Calu3 (cell line): ENCODE results near the gene C11orf91. TPM values are rescaled to one million over a fixed set of nuclear protein-coding genes. Genes with fewer than 3 reads are reported as not detected.
"Not testable (repeated sequence)": the region's sequence is repeated elsewhere in the genome, so short reads cannot be mapped to it uniquely, and the experiment has no call there.

ENCODE experiments used
- BruUV-seq: library from RNA; stranded (reverse); fragments of 400-500 nt; replicated peaks from 2 replicates; lab custom pipeline; 2021; lab: Mats Ljungman, UMichigan
- CTCF ChIA-PET: fragments of 300-600 bp; sonication (Branson Sonifier 250); formaldehyde crosslinking; loops from one replicate; lab custom pipeline; 2022; ENCODE audit warnings: antibody characterized with exemption; lab: Charles Lee
- DNase-seq: peaks from one replicate; pipeline ENCODE4 v3.0.0; 2022
- H3K27ac Mint-ChIP-seq: one replicate; pipeline ENCODE4 v1.8.0; 2022; ENCODE audit warnings: mixed read lengths; ENCODE audit not compliant: unreplicated experiment
- H3K27me3 Mint-ChIP-seq: one replicate; pipeline ENCODE4 v1.8.0; 2022; ENCODE audit warnings: mixed read lengths; ENCODE audit not compliant: unreplicated experiment
- H3K36me3 Mint-ChIP-seq: one replicate; pipeline ENCODE4 v1.8.0; 2022; ENCODE audit warnings: mild to moderate bottlenecking, moderate library complexity, mixed read lengths; ENCODE audit not compliant: insufficient read depth, unreplicated experiment
- H3K4me1 Mint-ChIP-seq: one replicate; pipeline ENCODE4 v1.8.0; 2022; ENCODE audit warnings: mild to moderate bottlenecking, low read depth, mixed read lengths; ENCODE audit not compliant: unreplicated experiment
- H3K4me3 Mint-ChIP-seq: one replicate; pipeline ENCODE4 v1.8.0; 2022; ENCODE audit warnings: mild to moderate bottlenecking, low read depth, moderate library complexity, mixed read lengths; ENCODE audit not compliant: unreplicated experiment
- H3K9me3 Mint-ChIP-seq: one replicate; pipeline ENCODE4 v1.8.0; 2022; ENCODE audit warnings: low read depth, mixed read lengths; ENCODE audit not compliant: unreplicated experiment
- intact Hi-C: fragments of 100-400 bp; cut with micrococcal nuclease; formaldehyde crosslinking; loops from one replicate; pipeline ENCODE4 v1.10.0; 2022; ENCODE audit not compliant: unreplicated experiment
- total RNA-seq: library from RNA; stranded (reverse); gene quantifications from 2 replicates; pipeline ENCODE4 v1.2.3, GENCODE V29; 2022
- TF ChIP-seq, protein P1 (sequence below): fragments of 200-600 bp; IDR thresholded peaks from one replicate; pipeline ENCODE4 v1.8.0; 2022; ENCODE audit warnings: antibody characterized with exemption; ENCODE audit not compliant: unreplicated experiment

C11orf91 gene
- total RNA-seq, 1 experiment from 2014 or later: 5.8 TPM

- CTCF ChIA-PET: interaction anchor here (1.5 kb wide), 1 partner anchor 57 kb away, joined by 3 read pairs; no protein-coding TSS in a partner anchor
- Mint-ChIP-seq H3K4me3 (no peak overlapping the region), H3K4me1 (peaks cover 25% of the 10 kb centered on the region), H3K27ac (no peak overlapping the region), H3K36me3 (peaks cover 63% of the 10 kb centered on the region), H3K27me3 (no peaks in the 10 kb centered on the region), H3K9me3 (peaks cover 7% of the 10 kb centered on the region)
- no TSS peak for BruUV-seq
- DNase-seq: no peak
- TF ChIP-seq, protein P1, sequence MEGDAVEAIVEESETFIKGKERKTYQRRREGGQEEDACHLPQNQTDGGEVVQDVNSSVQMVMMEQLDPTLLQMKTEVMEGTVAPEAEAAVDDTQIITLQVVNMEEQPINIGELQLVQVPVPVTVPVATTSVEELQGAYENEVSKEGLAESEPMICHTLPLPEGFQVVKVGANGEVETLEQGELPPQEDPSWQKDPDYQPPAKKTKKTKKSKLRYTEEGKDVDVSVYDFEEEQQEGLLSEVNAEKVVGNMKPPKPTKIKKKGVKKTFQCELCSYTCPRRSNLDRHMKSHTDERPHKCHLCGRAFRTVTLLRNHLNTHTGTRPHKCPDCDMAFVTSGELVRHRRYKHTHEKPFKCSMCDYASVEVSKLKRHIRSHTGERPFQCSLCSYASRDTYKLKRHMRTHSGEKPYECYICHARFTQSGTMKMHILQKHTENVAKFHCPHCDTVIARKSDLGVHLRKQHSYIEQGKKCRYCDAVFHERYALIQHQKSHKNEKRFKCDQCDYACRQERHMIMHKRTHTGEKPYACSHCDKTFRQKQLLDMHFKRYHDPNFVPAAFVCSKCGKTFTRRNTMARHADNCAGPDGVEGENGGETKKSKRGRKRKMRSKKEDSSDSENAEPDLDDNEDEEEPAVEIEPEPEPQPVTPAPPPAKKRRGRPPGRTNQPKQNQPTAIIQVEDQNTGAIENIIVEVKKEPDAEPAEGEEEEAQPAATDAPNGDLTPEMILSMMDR: no peak
- intact Hi-C loops: loop anchor here (5.0 kb wide), 2 partner anchors 143 to 518 kb away; no protein-coding TSS in a partner anchor
Observed at GRCh38 chr11:33685082-33685481, 15.5 kb downstream of the C11orf91 start.

- no peak for DNase-seq
- peaks cover 16% of the 10 kb centered on the region for H3K4me1 Mint-ChIP-seq
- no peak overlapping the region for H3K27ac Mint-ChIP-seq
- H3K27me3 Mint-ChIP-seq: no peaks in the 10 kb centered on the region
- H3K36me3 Mint-ChIP-seq: peaks cover 54% of the 10 kb centered on the region
- intact Hi-C loops: no loop called here
- CTCF ChIA-PET: interaction anchor here (0.6 kb wide), 1 partner anchor 120 kb away, joined by 3 read pairs; no protein-coding TSS in a partner anchor
- BruUV-seq: no TSS peak
- no peak overlapping the region for H3K4me3 Mint-ChIP-seq
- TF ChIP-seq, protein P1: no peak
- peaks cover 12% of the 10 kb centered on the region for H3K9me3 Mint-ChIP-seq
Observed at GRCh38 chr11:33684003-33684706, 16.5 kb downstream of the C11orf91 start.

- Mint-ChIP-seq H3K4me3 (no peak overlapping the region), H3K9me3 (peaks cover 12% of the 10 kb centered on the region), H3K36me3 (peaks cover 48% of the 10 kb centered on the region), H3K4me1 (no peaks in the 10 kb centered on the region), H3K27ac (peak overlapping the region; percentile 61), H3K27me3 (no peaks in the 10 kb centered on the region)
- intact Hi-C loops: no loop called here
- TF ChIP-seq, protein P1: no peak
- BruUV-seq: no TSS peak
- no peak for DNase-seq
- CTCF ChIA-PET: no interaction called here
Observed at GRCh38 chr11:33682446-33682845, 18.2 kb downstream of the C11orf91 start.

GRCh38 chr11:33682019-33682418, 18.6 kb downstream of the C11orf91 start:
- no peak overlapping the region for H3K4me3 Mint-ChIP-seq
- CTCF ChIA-PET: no interaction called here
- peak overlapping the region; percentile 61 for H3K27ac Mint-ChIP-seq

GRCh38 chr11:33678616-33679015, 22.0 kb downstream of the C11orf91 start:
- H3K27me3 Mint-ChIP-seq, DNase-seq, intact Hi-C loops, CTCF ChIA-PET, H3K9me3 Mint-ChIP-seq, H3K4me1 Mint-ChIP-seq, H3K27ac Mint-ChIP-seq, H3K4me3 Mint-ChIP-seq, BruUV-seq: not testable (repeated sequence)
- peaks cover 33% of the 10 kb centered on the region for H3K36me3 Mint-ChIP-seq

More at GRCh38 chr11:33682019-33682418, 18.6 kb downstream of the C11orf91 start:
- H3K9me3 Mint-ChIP-seq: peaks cover 12% of the 10 kb centered on the region
- peaks cover 48% of the 10 kb centered on the region for H3K36me3 Mint-ChIP-seq
- intact Hi-C loops: no loop called here
- no TSS peak for BruUV-seq
- TF ChIP-seq, protein P1: no peak
- no peaks in the 10 kb centered on the region for H3K4me1 Mint-ChIP-seq
- no peak for DNase-seq
- no peaks in the 10 kb centered on the region for H3K27me3 Mint-ChIP-seq
